HG03439 (cell line): Measurements from ENCODE around the gene EHD1.
A peak's percentile ranks its signal among the peaks of the same experiment; 100 is the strongest.

Experiments used
- ATAC-seq: cut with Tn5 transposase; IDR thresholded peaks from one replicate; pipeline ENCODE4 v1.9.1; 2021; ENCODE audit warnings: mild to moderate bottlenecking, moderate library complexity; ENCODE audit not compliant: unreplicated experiment

EHD1 gene

GRCh38 chr11:64802370-64803157, 75.9 kb downstream of the EHD1 start:
- ATAC-seq = peak; percentile 23
